Retinal pigment epithelial cell (primary cell): ENCODE data around the gene RASGRP4.
"Not testable (repeated sequence)": the region's sequence is repeated elsewhere in the genome, so short reads cannot be mapped to it uniquely, and the experiment has no call there.

Source experiments
- DNase-seq: peaks from one replicate; pipeline ENCODE4 v3.0.0-alpha.2; 2010; ENCODE audit warnings: low read depth
- H3K4me3 ChIP-seq: 2 replicates; pipeline ENCODE4 v1.5.1; 2011; ENCODE audit warnings: mild to moderate bottlenecking, low read length, control low read depth, moderate library complexity
- CTCF ChIP-seq: conservative IDR thresholded peaks from 2 replicates; pipeline ENCODE4 v1.5.1; 2011; ENCODE audit warnings: low read depth, low read length, control low read depth, inconsistent platforms

RASGRP4 gene

GRCh38 chr19:38437917-38438316 is 11.9 kb upstream of the RASGRP4 start:
- DNase-seq: no peak
- TF ChIP-seq CTCF: no peak
- H3K4me3 ChIP-seq: no peak overlapping the region

GRCh38 chr19:38437295-38437694 is 11.3 kb upstream of the RASGRP4 start:
- TF ChIP-seq CTCF: no peak
- no peak overlapping the region for H3K4me3 ChIP-seq
- no peak for DNase-seq

GRCh38 chr19:38434549-38435051 is 8.6 kb upstream of the RASGRP4 start:
- DNase-seq: no peak
- no peak for TF ChIP-seq CTCF
- no peak overlapping the region for H3K4me3 ChIP-seq

- no peak for TF ChIP-seq CTCF
- no peak within 1 kb of the TSS for H3K4me3 ChIP-seq
- no peak for DNase-seq
These were observed 7.3 kb upstream of the RASGRP4 start, which contains the start of gene RYR1 for GRCh38 chr19:38433268-38433733. Gene RYR1, plus strand, starts transcription at chr19:38433691. Its CDS starts 139 bp downstream, at chr19:38433830.

GRCh38 chr19:38430931-38431330 is 4.9 kb upstream of the RASGRP4 start:
- TF ChIP-seq CTCF: no peak
- no peak for DNase-seq
- no peak overlapping the region for H3K4me3 ChIP-seq

- TF ChIP-seq CTCF: no peak
- no peak overlapping the region for H3K4me3 ChIP-seq
- no peak for DNase-seq
These were observed 3.8 kb upstream of the RASGRP4 start for GRCh38 chr19:38429811-38430156.

GRCh38 chr19:38429055-38429810 is 3.2 kb upstream of the RASGRP4 start:
- no peak overlapping the region for H3K4me3 ChIP-seq
- no peak for TF ChIP-seq CTCF
- no peak for DNase-seq

- not testable (repeated sequence) for H3K4me3 ChIP-seq, DNase-seq
These were observed 1.1 kb upstream of the RASGRP4 start for GRCh38 chr19:38427035-38427677.
